ENCODE data around the gene BICRA. TPM values are rescaled to one million over a fixed set of nuclear protein-coding genes. Genes with fewer than 3 reads are reported as not detected.

The BICRA gene
- polyA plus RNA-seq, 3 donors = 10.2 to 16.6 (median 16.5) TPM

DNA sequence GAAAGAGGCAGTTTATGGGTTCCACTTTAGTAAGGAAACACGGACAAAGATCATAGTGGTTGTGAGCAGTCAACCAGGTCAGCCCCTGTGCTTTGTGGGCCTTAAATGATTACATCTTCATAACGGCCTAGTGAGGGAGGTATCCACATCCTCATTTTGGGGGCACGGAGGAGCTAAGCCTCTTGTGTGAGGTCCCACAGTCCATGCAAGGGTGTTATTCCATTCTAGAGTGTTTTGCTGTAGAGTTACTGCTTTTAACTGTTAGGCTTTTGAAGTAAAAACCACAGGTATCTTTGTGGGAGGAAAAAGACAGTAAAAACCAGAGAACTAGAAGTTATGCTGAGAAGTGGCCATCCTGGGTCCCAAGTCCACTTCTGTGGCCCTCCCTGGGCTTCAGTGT, 140.4 kb downstream of the BICRA start:
- no peak for DNase-seq (ENCODE audit: extremely low read depth in 1 of 11, low read depth in 9 of 11, low spot score in 4 of 11)

DNA sequence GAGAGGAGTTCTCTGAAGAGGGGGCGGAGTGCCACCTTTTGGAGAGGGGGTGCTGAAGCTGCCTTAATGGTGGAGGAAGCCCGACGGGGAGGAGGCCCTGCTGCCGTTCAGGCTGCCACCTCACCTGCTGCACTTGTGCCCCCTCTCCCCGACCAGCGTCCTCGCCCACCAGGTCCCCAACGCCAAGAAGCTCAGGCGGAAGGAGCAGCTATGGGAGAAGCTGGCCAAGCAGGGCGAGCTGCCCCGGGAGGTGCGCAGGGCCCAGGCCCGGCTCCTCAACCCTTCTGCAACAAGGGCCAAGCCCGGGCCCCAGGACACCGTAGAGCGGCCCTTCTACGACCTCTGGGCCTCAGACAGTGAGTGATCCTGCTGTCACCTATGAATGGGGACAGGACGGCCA, 141.8 kb downstream of the BICRA start:
- DNase-seq (ENCODE audit: extremely low read depth in 1 of 11, low read depth in 9 of 11, low spot score in 4 of 11) = no peak

GRCh38 chr19:47752440-47753211, 143.7 kb downstream of the BICRA start:
- no peak for DNase-seq (ENCODE audit: extremely low read depth in 1 of 11, low read depth in 9 of 11, low spot score in 4 of 11)

Other genes starting within 250 kb of the BICRA start
- 10 to 100 TPM; 15.0 to 29.5 (median 18.2) TPM for gene MEIS3, start 189.6 kb upstream of the BICRA start, polyA plus RNA-seq (ENCODE audit: insufficient read length in 3 of 3)
- under 1 TPM; 0.22 to 0.26 (median 0.23) TPM for gene SLC8A2, start 137.2 kb upstream of the BICRA start, polyA plus RNA-seq (ENCODE audit: insufficient read length in 3 of 3)
- gene KPTN, start 124.9 kb upstream of the BICRA start, polyA plus RNA-seq (ENCODE audit: insufficient read length in 3 of 3) = 10 to 100 TPM in 2 of 3 donors, 1 to 10 TPM in 1; 8.2 to 13.5 (median 13.3) TPM
- gene NAPA, start 94.1 kb upstream of the BICRA start, polyA plus RNA-seq (ENCODE audit: insufficient read length in 3 of 3) = 100 to 1,000 TPM; 140 to 177 (median 156) TPM
- gene ZNF541, start 36.0 kb upstream of the BICRA start, polyA plus RNA-seq (ENCODE audit: insufficient read length in 3 of 3) = under 1 TPM; 0.24 to 0.31 (median 0.27) TPM
- 10 to 100 TPM; 25.3 to 41.6 (median 28.6) TPM for gene EHD2, start 104.3 kb downstream of the BICRA start, polyA plus RNA-seq (ENCODE audit: insufficient read length in 3 of 3)
- 100 to 1,000 TPM; 362 to 422 (median 411) TPM for gene NOP53, start 136.4 kb downstream of the BICRA start, polyA plus RNA-seq (ENCODE audit: insufficient read length in 3 of 3)
- gene SELENOW, start 169.6 kb downstream of the BICRA start, polyA plus RNA-seq (ENCODE audit: insufficient read length in 3 of 3) = 100 to 1,000 TPM; 101 to 136 (median 133) TPM
- not detected for gene TPRX1, start 195.4 kb downstream of the BICRA start, polyA plus RNA-seq (ENCODE audit: insufficient read length in 3 of 3)
- under 1 TPM in 1 of 3 donors, not detected in 2; 0.04 TPM for gene CRX, start 212.8 kb downstream of the BICRA start, polyA plus RNA-seq (ENCODE audit: insufficient read length in 3 of 3)

All from renal cortex interstitium (tissue), 11 donors.